SU-DHL-6 (cell line): ENCODE results near the gene SLC7A7.

ENCODE experiments used
- H2AFZ ChIP-seq: fragments of 200-600 bp; sonication (generic); 2 replicates; pipeline ENCODE4 v1.6.1; 2014; ENCODE audit warnings: low read depth, mild to moderate bottlenecking, moderate library complexity, mixed read lengths, antibody characterized with exemption, low read length; ENCODE audit not compliant: severe bottlenecking
- H3F3A ChIP-seq: fragments of 200-600 bp; shearing (Covaris generic); 2 replicates; pipeline ENCODE4 v1.6.0; 2016; ENCODE audit warnings: antibody characterized with exemption, mild to moderate bottlenecking; ENCODE audit not compliant: insufficient read depth
- H3K27ac ChIP-seq: fragments of 200-600 bp; sonication (generic); 2 replicates; pipeline ENCODE4 v1.5.1; 2016; ENCODE audit warnings: low read depth, mild to moderate bottlenecking, low read length, moderate library complexity, mixed read lengths
- H3K27me3 ChIP-seq: fragments of 200-600 bp; sonication (generic), shearing (Covaris generic); 2 replicates; pipeline ENCODE4 v1.6.0; 2014; ENCODE audit warnings: mild to moderate bottlenecking, low read length
- H3K36me3 ChIP-seq: fragments of 200-600 bp; sonication (generic); 2 replicates; pipeline ENCODE4 v1.6.1; 2014; ENCODE audit warnings: mild to moderate bottlenecking, low read length, mixed read lengths
- H3K4me2 ChIP-seq: fragments of 300-600, 200-600 bp; shearing (Covaris generic), sonication (generic); 2 replicates; pipeline ENCODE4 v1.6.0; 2014; ENCODE audit warnings: low read length, low read depth, mild to moderate bottlenecking; ENCODE audit not compliant: poor library complexity, severe bottlenecking
- H3K4me3 ChIP-seq: fragments of 200-600 bp; sonication (generic); 2 replicates; pipeline ENCODE4 v1.5.1; 2014; ENCODE audit warnings: antibody characterized with exemption, low read length, mild to moderate bottlenecking, mixed read lengths; ENCODE audit not compliant: insufficient read depth, poor library complexity, severe bottlenecking
- H3K79me2 ChIP-seq: fragments of 200-600 bp; sonication (generic); 2 replicates; pipeline ENCODE4 v1.6.1; 2014; ENCODE audit warnings: mild to moderate bottlenecking, low read length, moderate library complexity; ENCODE audit not compliant: insufficient read depth
- H3K9ac ChIP-seq: fragments of 200-600 bp; sonication (generic); 2 replicates; pipeline ENCODE4 v1.7.0; 2014; ENCODE audit warnings: mild to moderate bottlenecking, low read length
- H3K9me2 ChIP-seq: fragments of 200-600 bp; sonication (generic); replicated peaks from 2 replicates; pipeline ENCODE4 v1.6.1; 2014; ENCODE audit warnings: low read length; ENCODE audit not compliant: insufficient read depth
- H3K9me3 ChIP-seq: fragments of 200-600 bp; sonication (generic); 2 replicates; pipeline ENCODE4 v1.6.1; 2014; ENCODE audit warnings: low read length, mixed read lengths; ENCODE audit not compliant: insufficient read depth
- H4K20me1 ChIP-seq: fragments of 200-600 bp; sonication (generic); 2 replicates; pipeline ENCODE4 v1.6.1; 2014; ENCODE audit warnings: low read depth, mild to moderate bottlenecking, antibody characterized with exemption, low read length, moderate library complexity, mixed read lengths
- EZH2phosphoT487 ChIP-seq: fragments of 200-600 bp; sonication (generic), shearing (Covaris generic); conservative IDR thresholded peaks from 2 replicates; pipeline ENCODE4 v1.6.1; 2018; ENCODE audit warnings: mild to moderate bottlenecking, antibody characterized with exemption, low read length, moderate library complexity, mixed read lengths
- TF ChIP-seq, protein P1 (sequence below): fragments of 200-600 bp; sonication (generic); IDR thresholded peaks from one replicate; pipeline ENCODE4 v1.5.1; 2017; ENCODE audit warnings: antibody characterized with exemption, mild to moderate bottlenecking, low read length, moderate library complexity; ENCODE audit not compliant: insufficient read depth, poor library complexity, severe bottlenecking

Gene SLC7A7

DNA sequence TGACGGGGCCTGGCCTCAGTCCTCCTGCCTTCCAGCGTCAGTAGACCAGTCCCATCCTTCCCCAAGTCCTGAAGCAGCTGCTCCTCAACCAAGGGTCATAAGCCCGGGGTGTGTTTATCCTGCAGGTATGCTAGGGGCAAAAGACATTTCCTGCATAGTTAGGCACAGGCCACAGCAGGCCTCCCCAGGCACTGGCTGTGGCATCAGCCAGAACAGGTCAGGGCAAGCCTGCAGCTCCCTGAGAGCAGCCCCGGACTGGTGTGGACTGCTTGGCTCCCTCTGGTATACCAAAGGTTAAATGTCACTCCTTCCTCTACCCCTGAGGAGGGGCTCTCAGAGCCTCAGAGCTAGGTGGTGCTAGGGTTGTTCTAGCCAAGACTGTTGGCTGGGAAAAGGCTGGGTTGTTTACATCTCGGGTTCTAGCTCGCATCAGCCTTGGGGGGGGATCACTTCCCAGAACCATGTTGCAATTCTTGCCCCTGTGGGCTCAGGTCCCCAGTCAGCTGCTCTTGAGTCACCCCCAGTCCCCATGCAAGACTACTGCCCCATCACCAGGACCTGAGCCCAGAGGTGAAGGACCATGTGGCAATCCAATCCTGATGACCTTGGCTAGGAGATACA, 24.0 kb upstream of the SLC7A7 start:
- no peaks in the 10 kb centered on the region; the same call in 1 of the 2 replicates for H3F3A ChIP-seq
- no peak overlapping the region for H3K27ac ChIP-seq
- H3K4me3 ChIP-seq = no peak overlapping the region
- H3K27me3 ChIP-seq = no peaks in the 10 kb centered on the region
- H2AFZ ChIP-seq = no peak overlapping the region
- H3K4me2 ChIP-seq = no peak overlapping the region
- no peaks in the 10 kb centered on the region for H3K36me3 ChIP-seq
- TF ChIP-seq, protein P1, sequence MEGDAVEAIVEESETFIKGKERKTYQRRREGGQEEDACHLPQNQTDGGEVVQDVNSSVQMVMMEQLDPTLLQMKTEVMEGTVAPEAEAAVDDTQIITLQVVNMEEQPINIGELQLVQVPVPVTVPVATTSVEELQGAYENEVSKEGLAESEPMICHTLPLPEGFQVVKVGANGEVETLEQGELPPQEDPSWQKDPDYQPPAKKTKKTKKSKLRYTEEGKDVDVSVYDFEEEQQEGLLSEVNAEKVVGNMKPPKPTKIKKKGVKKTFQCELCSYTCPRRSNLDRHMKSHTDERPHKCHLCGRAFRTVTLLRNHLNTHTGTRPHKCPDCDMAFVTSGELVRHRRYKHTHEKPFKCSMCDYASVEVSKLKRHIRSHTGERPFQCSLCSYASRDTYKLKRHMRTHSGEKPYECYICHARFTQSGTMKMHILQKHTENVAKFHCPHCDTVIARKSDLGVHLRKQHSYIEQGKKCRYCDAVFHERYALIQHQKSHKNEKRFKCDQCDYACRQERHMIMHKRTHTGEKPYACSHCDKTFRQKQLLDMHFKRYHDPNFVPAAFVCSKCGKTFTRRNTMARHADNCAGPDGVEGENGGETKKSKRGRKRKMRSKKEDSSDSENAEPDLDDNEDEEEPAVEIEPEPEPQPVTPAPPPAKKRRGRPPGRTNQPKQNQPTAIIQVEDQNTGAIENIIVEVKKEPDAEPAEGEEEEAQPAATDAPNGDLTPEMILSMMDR = no peak
- no peak for TF ChIP-seq EZH2phosphoT487
- no peaks in the 10 kb centered on the region for H3K79me2 ChIP-seq
- H3K9ac ChIP-seq = no peak overlapping the region
- H3K9me2 ChIP-seq = no peaks in the 10 kb centered on the region
- H4K20me1 ChIP-seq = no peaks in the 10 kb centered on the region
- H3K9me3 ChIP-seq = no peaks in the 10 kb centered on the region

- TF ChIP-seq, protein P1 = no peak
- TF ChIP-seq EZH2phosphoT487 = no peak
- H3K79me2 ChIP-seq = no peaks in the 10 kb centered on the region
- no peaks in the 10 kb centered on the region for H3K9me2 ChIP-seq
- H3K27me3 ChIP-seq = no peaks in the 10 kb centered on the region
- H3K36me3 ChIP-seq = no peaks in the 10 kb centered on the region
- no peak overlapping the region for H3K27ac ChIP-seq
- H3K4me2 ChIP-seq = no peak overlapping the region
- no peaks in the 10 kb centered on the region; the same call in 1 of the 2 replicates for H3F3A ChIP-seq
- H3K4me3 ChIP-seq = no peak overlapping the region
- H3K9ac ChIP-seq = no peak overlapping the region
- no peak overlapping the region for H2AFZ ChIP-seq
- H4K20me1 ChIP-seq = no peaks in the 10 kb centered on the region
- no peaks in the 10 kb centered on the region for H3K9me3 ChIP-seq
These were observed 23.4 kb upstream of the SLC7A7 start for GRCh38 chr14:22838631-22839041.

DNA sequence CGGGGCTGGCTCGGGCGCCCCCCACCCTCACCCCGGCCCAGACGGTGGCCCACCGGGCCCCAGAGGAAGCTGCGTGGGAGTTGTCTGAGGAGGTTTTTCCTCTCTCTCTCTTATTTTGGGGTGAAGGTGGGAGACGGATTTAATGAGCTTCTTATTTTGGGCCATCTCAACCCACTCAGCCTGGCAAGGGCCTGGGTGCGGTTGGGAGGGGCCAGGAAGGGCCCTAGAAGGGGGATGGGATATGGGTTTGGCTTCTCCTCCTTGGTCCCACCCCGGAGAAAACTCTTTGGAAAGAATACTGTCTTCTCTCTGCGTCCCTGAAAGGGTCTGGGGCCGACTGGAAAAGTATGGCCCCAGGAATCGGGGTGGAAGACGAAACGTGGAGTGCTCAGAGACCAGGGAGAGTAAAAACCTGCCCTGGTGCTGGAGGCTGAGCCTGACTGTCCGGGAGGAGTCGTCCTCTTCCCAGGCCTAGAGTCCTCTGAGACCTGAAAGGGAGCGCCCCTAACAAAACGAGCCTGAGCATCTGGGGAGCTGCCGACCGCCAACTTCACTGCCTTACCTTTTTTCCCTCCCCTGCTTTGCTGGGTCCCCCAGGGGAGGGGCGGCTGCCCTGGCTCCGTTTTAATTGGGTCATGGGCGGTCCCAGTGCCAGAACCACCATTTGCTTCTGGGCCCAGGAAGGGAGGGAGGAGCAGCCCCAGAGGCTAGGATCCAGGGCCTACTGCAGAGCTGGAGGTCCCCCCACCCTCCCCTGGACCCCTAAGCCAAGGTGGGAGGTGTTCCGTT, 22.7 kb upstream of the SLC7A7 start:
- no peaks in the 10 kb centered on the region for H3K27me3 ChIP-seq
- H3K79me2 ChIP-seq = no peaks in the 10 kb centered on the region
- no peak overlapping the region for H3K4me2 ChIP-seq
- H3K9me2 ChIP-seq = no peaks in the 10 kb centered on the region
- TF ChIP-seq EZH2phosphoT487 = no peak
- TF ChIP-seq, protein P1 = no peak
- no peak overlapping the region for H3K9ac ChIP-seq
- H3K36me3 ChIP-seq = no peaks in the 10 kb centered on the region
- H3F3A ChIP-seq = no peaks in the 10 kb centered on the region; the same call in 1 of the 2 replicates
- no peaks in the 10 kb centered on the region for H4K20me1 ChIP-seq
- no peaks in the 10 kb centered on the region for H3K9me3 ChIP-seq
- no peak overlapping the region for H3K27ac ChIP-seq
- H3K4me3 ChIP-seq = no peak overlapping the region
- no peak overlapping the region for H2AFZ ChIP-seq
